HG03442 (cell line): ENCODE measurements around the gene RERE.
"Not testable (repeated sequence)": the region's sequence is repeated elsewhere in the genome, so short reads cannot be mapped to it uniquely, and the experiment has no call there.

Experiments used
- ATAC-seq: cut with Tn5 transposase; IDR thresholded peaks from one replicate; pipeline ENCODE4 v1.9.1; 2021; ENCODE audit warnings: mild to moderate bottlenecking, moderate library complexity; ENCODE audit not compliant: unreplicated experiment

Gene RERE

GRCh38 chr1:8698012-8698630, 119.3 kb downstream of the RERE start:
- ATAC-seq = no peak

DNA sequence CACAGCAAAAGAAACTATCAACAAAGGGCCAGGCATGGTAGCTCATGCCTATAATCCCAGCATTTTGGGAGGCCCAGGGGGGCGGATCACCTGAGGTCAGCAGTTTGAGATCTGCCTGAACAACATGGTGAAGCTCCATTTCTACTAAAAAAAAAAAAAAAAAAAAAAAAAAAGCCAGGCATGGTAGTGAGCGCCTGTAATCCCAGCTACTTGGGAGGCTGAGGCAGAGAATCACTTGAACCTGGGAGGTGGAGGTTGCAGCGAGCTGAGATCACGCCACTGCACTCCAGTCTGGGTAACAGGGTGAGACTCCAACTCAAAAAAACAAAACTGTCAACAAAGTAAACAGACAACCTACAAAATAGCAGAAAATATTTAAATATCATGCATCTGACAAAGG, 122.0 kb downstream of the RERE start:
- ATAC-seq = not testable (repeated sequence)

- ATAC-seq = no peak
Measured at GRCh38 chr1:8693107-8693506, 124.3 kb downstream of the RERE start.

- no peak for ATAC-seq
Measured at GRCh38 chr1:8691662-8692061, 125.8 kb downstream of the RERE start.

- no peak for ATAC-seq
Measured at GRCh38 chr1:8690253-8690525, 127.3 kb downstream of the RERE start.

DNA sequence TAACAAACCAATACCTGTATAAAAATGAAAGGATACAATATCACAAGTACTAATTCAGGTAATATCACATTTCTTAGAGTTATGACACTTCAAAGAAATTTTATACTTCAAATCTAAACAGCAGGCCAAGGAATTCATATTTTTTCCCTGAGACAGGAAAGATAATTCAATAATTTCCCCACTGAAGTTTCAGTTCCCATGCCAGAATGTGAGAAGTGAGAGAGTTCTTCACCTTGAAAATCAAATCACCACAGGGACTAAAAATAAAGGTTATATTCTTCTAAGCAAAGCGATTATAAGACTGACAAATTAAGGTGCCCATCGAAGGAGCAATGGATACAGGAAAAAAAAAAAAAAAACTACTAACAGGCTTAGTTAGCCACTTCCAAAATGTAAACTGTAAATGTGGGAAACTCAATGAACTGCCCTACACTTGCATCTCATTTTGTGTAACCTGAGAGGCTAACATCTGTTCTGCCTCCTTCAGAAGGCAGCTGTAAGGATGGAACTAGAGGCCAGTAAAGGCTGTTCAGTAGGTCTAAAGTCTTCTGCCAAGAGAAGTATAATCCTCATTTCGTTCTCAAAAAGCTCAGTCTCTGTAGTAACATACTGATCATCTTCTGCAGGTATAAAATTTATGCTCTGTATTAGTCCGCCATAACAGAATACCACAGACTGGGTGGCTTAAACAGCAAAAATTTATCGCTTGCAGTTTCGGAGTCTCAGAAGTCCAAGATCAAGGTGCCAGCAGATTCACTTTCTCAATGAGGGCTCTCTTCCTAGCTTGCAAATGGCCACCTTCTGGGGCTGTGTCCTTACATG, 127.8 kb downstream of the RERE start:
- no peak for ATAC-seq

- ATAC-seq = no peak
Measured at GRCh38 chr1:8687538-8687937, 129.9 kb downstream of the RERE start.

DNA sequence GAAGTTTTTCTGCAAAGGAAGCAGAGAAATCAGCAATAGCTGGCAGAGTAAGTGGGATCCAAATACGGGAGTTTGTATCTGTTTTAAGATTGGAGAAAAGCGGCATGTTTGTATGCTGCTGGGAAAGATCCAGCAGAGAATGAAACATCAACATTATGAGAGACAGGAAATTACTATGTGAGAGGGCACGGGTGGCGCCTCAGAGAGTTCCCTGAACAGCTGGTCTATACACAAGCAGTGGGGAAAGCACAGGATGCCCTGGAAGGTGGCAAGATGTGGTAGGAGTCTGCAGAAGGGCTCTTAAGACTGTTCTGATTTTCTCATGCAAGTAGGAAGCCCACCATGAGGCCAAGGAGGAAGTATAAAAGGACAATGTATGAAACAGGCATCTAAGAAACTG, 130.4 kb downstream of the RERE start:
- no peak for ATAC-seq

- no peak for ATAC-seq
Measured at GRCh38 chr1:8685463-8685862, 132.0 kb downstream of the RERE start.

DNA sequence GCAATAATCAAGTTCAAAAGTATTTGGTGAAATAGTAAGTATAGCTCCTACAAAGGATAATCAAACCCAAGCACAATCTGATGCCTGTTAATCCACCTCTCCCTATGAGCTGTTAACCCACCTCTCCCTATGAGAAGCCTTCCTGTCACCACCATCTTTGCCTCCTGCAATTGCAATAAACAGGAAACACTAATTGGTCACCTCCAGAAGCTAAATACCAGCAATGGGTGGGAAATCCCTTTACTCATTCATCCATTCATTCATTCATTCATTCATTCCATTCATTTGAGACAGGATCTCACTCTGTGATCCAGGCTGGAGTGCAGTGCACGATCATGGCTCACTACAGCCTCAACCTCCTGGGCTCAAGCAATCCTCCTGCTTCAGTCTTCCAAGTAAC, 132.8 kb downstream of the RERE start:
- ATAC-seq = no peak

DNA sequence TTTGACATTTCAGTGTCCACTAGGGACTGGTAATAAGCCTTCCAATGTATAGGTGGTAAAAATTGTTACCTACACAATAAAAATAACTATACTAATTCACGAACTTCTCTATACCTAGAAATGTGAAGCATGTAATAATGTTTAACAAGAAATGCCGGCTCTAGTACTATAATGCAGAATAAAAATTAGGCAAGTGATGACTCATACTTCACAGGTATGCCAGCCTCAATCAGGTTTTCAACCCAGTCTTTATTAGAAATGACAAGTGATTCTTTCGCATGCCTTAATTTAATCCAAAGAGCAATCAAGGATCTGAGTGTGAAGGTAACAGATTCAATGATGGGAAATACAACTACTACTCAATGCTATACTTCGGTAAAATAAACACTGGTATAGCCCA, 134.9 kb downstream of the RERE start:
- ATAC-seq = no peak

DNA sequence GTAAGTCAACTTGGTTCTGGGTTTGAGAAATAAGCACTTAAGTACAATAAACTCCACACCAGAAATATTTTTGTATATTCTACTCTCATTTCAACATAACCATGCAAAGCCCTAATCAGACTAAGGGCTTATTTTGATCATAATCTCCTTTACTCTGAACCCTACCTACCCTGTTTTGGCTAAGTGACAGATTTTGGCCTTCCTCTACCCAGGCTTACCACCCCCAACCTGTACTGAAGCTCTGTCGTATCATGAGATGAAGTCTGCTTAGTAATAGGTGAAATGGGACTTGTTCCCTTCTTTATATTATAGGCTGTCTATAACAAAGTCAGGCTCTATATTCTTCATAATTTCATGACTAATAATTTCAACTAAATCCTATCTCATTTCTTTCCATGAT, 135.5 kb downstream of the RERE start:
- ATAC-seq = no peak

DNA sequence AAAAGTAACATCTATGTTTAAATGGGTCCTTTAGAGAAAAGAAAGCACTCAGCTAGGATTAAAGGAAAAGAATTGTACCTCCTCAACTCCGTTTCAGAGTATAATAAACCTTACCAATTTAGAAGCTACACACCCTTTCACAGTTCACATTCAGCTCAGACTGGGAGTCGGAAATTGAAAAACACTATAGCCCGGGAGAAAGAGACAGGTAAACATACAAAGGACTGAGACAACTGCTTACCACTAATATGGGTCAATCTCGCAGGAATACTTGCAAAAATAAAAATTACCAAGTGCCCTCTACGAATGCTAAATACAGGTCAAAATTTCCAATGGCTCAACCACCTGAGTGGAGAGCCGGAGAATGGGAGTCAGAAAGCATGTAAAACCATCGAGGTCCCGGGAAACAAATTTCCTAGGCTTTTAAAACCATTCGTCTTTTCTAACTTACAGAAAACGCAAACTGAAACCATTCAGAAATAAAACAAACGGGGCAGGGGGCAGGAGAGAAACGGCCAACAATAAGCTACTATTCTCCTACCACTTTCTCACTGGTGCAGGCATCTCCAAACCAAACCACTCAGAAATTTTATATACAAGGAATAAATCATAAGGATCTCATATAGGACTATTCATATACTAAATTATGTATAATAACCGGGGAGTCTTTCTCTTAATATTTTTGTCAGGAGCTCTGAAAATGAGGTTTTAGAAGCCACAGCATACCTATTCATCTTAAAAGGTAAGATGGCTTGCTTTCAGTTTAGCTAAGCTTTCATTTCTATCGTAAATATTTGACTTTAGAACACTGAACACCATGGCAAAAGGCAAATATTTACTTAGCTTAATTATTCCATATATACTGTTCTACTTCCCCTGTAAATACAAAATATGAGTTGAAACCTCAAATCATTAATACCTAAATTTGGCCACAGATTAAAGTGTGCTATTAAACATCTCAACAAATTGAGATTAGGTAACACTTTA, 136.5 kb downstream of the RERE start:
- ATAC-seq = no peak

DNA sequence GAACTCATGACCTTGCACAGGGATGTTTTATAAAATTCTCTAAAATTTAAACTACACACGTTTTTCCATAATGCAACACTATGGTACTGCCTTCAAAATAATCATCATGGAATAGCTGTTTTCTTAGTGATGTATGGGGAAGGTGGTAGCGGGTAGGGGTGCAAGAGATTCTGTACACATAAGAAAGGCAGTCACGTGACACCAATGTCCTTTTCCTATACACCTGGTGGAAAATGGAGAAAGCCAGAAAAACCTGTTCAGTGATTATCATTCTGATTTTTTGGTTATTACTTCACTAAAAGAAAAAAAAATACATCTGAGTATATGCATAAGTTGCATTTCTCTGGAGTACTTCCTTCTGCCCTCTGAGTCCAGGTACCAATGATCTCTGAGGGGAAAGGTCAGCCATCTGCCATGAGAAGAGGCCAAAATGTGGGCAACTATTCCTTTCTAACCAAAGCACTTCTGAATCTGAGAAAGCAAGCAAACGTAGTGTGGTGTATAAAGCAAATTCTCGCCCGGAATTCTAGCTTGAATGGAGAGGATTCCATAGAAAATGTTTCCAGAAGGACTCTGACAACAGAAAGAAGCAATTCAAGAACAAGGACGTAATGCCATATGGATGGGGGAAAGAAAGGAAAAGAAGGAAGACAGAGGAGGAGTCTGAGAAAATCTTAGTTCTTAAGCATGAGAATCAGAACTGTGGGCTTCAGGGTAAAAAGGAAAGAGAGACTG, 137.3 kb downstream of the RERE start:
- no peak for ATAC-seq

- no peak for ATAC-seq
Measured at GRCh38 chr1:8679395-8679800, 138.0 kb downstream of the RERE start.

GRCh38 chr1:8678673-8679394, 138.6 kb downstream of the RERE start:
- no peak for ATAC-seq

DNA sequence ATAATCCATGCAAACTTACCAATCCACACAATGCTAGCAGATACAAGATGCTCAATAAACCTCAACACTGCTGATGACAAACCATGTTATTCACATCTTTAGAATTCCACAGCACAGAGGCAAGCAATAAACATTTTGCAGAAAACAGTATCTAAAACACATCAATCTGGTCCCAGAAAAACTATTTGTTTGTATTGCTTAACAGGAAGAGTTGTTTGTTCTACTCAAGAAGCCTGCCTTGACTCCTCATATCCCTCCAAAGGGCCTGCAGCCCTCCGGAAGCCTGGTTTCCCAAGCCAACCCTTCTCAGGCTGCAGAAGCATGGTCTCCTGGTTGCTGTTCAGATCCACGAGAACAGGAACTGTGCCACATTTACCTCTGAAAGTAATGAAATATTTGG, 139.7 kb downstream of the RERE start:
- no peak for ATAC-seq

- no peak for ATAC-seq
Measured at GRCh38 chr1:8676813-8677212, 140.6 kb downstream of the RERE start.

GRCh38 chr1:8676072-8676471, 141.4 kb downstream of the RERE start:
- no peak for ATAC-seq

DNA sequence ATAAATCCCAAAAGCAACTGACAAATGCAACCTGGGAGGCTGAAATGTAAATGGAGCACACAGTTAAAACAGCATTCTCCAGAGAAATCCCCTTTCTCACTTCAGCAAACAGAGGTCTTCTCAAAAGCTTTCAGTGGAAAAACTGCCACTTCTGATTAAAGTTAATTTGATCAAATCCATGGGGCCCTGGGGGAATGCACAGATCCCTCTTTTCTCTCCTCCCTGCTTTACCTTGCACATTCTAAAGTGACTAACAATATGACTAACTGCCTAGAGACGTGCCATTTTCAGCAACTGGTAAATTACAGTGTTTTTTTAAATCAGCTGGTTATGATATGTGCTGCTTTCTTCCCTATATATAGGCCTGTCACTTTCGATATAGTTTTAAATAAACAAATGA, 142.5 kb downstream of the RERE start:
- ATAC-seq = no peak
